GM23338 (cell line): ENCODE data around the gene TNFSF8. TPM values are rescaled to one million over a fixed set of nuclear protein-coding genes. Genes with fewer than 3 reads are reported as not detected.
A peak's percentile ranks its signal among the peaks of the same experiment; 100 is the strongest.

Experiments
- ATAC-seq: fragments of 200-7000 bp; cut with Tn5 transposase; 3 replicates; pipeline ENCODE4 v1.9.1; 2020
- DNase-seq: peaks from one replicate; pipeline ENCODE4 v3.0.0-alpha.2; 2015; ENCODE audit warnings: low spot score
- H2AFZ ChIP-seq: fragments of 200-600 bp; sonication (generic); 2 replicates; pipeline ENCODE4 v1.8.0; 2016; ENCODE audit warnings: antibody characterized with exemption, mild to moderate bottlenecking, moderate library complexity
- H3F3A ChIP-seq: fragments of 200-600 bp; sonication (generic); replicated peaks from 2 replicates; pipeline ENCODE4 v1.8.0; 2017; ENCODE audit warnings: antibody characterized with exemption, mixed run types, low read depth
- H3K27ac ChIP-seq: fragments of 200-600 bp; sonication (generic); 2 replicates; pipeline ENCODE4 v1.6.1; 2016; ENCODE audit warnings: low read depth
- H3K27me3 ChIP-seq: fragments of 200-600 bp; sonication (generic); 2 replicates; pipeline ENCODE4 v1.8.0; 2016; ENCODE audit warnings: mild to moderate bottlenecking, mixed run types, moderate library complexity; ENCODE audit not compliant: insufficient read depth
- H3K36me3 ChIP-seq: fragments of 200-600 bp; sonication (generic); 2 replicates; pipeline ENCODE4 v1.8.0; 2016; ENCODE audit warnings: mild to moderate bottlenecking; ENCODE audit not compliant: insufficient read depth
- H3K4me1 ChIP-seq: fragments of 200-600 bp; sonication (generic); 2 replicates; pipeline ENCODE4 v1.8.0; 2016; ENCODE audit warnings: mild to moderate bottlenecking, moderate library complexity; ENCODE audit not compliant: insufficient read depth
- H3K4me2 ChIP-seq: fragments of 200-600 bp; sonication (generic); 2 replicates; pipeline ENCODE4 v1.7.1; 2017; ENCODE audit warnings: mixed run types
- H3K4me3 ChIP-seq: fragments of 200-600 bp; sonication (generic); 2 replicates; pipeline ENCODE4 v1.6.1; 2016; ENCODE audit warnings: mixed run types
- H3K79me2 ChIP-seq: fragments of 200-600 bp; sonication (generic); replicated peaks from 2 replicates; pipeline ENCODE4 v1.8.0; 2017; ENCODE audit warnings: mild to moderate bottlenecking; ENCODE audit not compliant: insufficient read depth
- H3K9me2 ChIP-seq: fragments of 200-600 bp; sonication (generic); 2 replicates; pipeline ENCODE4 v1.8.0; 2017; ENCODE audit not compliant: insufficient read depth
- H4K20me1 ChIP-seq: fragments of 200-600 bp; sonication (generic); replicated peaks from 2 replicates; pipeline ENCODE4 v1.8.0; 2017; ENCODE audit warnings: mild to moderate bottlenecking; ENCODE audit not compliant: insufficient read depth
- H3K27ac Mint-ChIP-seq: 2 replicates; pipeline ENCODE4 v1.8.0; 2020; ENCODE audit warnings: inconsistent platforms, mild to moderate bottlenecking, moderate library complexity, mixed read lengths
- H3K27me3 Mint-ChIP-seq: 3 replicates; pipeline ENCODE4 v1.8.0; 2022; ENCODE audit warnings: low read depth, mild to moderate bottlenecking, moderate library complexity, mixed read lengths, inconsistent platforms; ENCODE audit not compliant: insufficient read depth, poor library complexity
- H3K36me3 Mint-ChIP-seq: 3 replicates; pipeline ENCODE4 v1.8.0; 2021; ENCODE audit warnings: low read depth, mild to moderate bottlenecking, inconsistent platforms, moderate library complexity, mixed read lengths
- H3K4me1 Mint-ChIP-seq: 3 replicates; pipeline ENCODE4 v1.8.0; 2020; ENCODE audit warnings: mild to moderate bottlenecking, inconsistent platforms, mixed read lengths
- H3K4me3 Mint-ChIP-seq: 3 replicates; pipeline ENCODE4 v1.8.0; 2021; ENCODE audit warnings: moderate library complexity, mild to moderate bottlenecking, inconsistent platforms, mixed read lengths
- H3K9me3 Mint-ChIP-seq: 3 replicates; pipeline ENCODE4 v1.8.0; 2020; ENCODE audit warnings: moderate library complexity, mild to moderate bottlenecking, inconsistent platforms, mixed read lengths
- CREB1 ChIP-seq: fragments of 250-450 bp; sonication (Bioruptor Pico); IDR thresholded peaks from 2 replicates; pipeline ENCODE4 v1.5.0; 2020; ENCODE audit warnings: low read depth, mild to moderate bottlenecking, moderate library complexity
- CTCF ChIP-seq, 2 experiments: fragments of 200-600 bp in 1 of 2; sonication (generic) in 1 of 2; conservative IDR thresholded peaks; 2 replicates each; pipeline versions ENCODE4 v1.5.1 to v1.6.1; 2016 to 2017; ENCODE audit warnings: antibody characterized with exemption in 2 of 2, low read depth in 2 of 2, mild to moderate bottlenecking in 2 of 2, moderate library complexity in 1 of 2
- ETS1 ChIP-seq: IDR thresholded peaks from 2 replicates; pipeline ENCODE4 v1.6.1; 2016; ENCODE audit warnings: antibody characterized with exemption
- EZH2 ChIP-seq: fragments of 200-600 bp; sonication (generic); IDR thresholded peaks from one replicate; pipeline ENCODE4 v1.8.0; 2017; ENCODE audit warnings: antibody characterized with exemption, mild to moderate bottlenecking, low read depth; ENCODE audit not compliant: unreplicated experiment
- EZH2phosphoT487 ChIP-seq: fragments of 200-600 bp; sonication (generic); IDR thresholded peaks from one replicate; pipeline ENCODE4 v1.8.1; 2018; ENCODE audit warnings: antibody characterized with exemption; ENCODE audit not compliant: unreplicated experiment
- JUNB ChIP-seq: IDR thresholded peaks from one replicate; pipeline ENCODE4 v1.6.1; 2016; ENCODE audit warnings: antibody characterized with exemption; ENCODE audit not compliant: unreplicated experiment
- NANOG ChIP-seq: IDR thresholded peaks from 2 replicates; pipeline ENCODE4 v1.6.1; 2016; ENCODE audit warnings: antibody characterized with exemption, borderline replicate concordance
- POLR2AphosphoS5 ChIP-seq: IDR thresholded peaks from 2 replicates; pipeline ENCODE4 v1.6.1; 2016; ENCODE audit warnings: antibody characterized with exemption, low read depth
- REST ChIP-seq: IDR thresholded peaks from one replicate; pipeline ENCODE4 v1.6.1; 2018; ENCODE audit warnings: antibody characterized with exemption; ENCODE audit not compliant: unreplicated experiment
- STAT1 ChIP-seq: IDR thresholded peaks from one replicate; pipeline ENCODE4 v1.6.1; 2016; ENCODE audit warnings: antibody characterized with exemption; ENCODE audit not compliant: unreplicated experiment
- ZNF114 ChIP-seq: fragments of 250-450 bp; sonication (Bioruptor Pico); IDR thresholded peaks from 2 replicates; pipeline ENCODE4 v1.5.0; 2020; ENCODE audit warnings: mild to moderate bottlenecking, moderate library complexity
- polyA plus RNA-seq: library from polyadenylated mRNA; unstranded; fragments of >200 nt; fragmentation: Nextera tagmentation; extraction: Ambion mirVana; gene quantifications from 2 replicates; pipeline ENCODE4 v1.2.1, GENCODE V29; 2016
- total RNA-seq: library from RNA; depleted of rRNA; stranded (reverse); fragments of >200 nt; shearing (Covaris generic); gene quantifications from 2 replicates; pipeline ENCODE4 v1.2.3, GENCODE V29; 2014

The TNFSF8 gene
- total and polyA plus RNA-seq, 2 experiments from 2014 or later, result not detected

- TF ChIP-seq STAT1 (no peak), CREB1 (CRISPR knock-in tag) (no peak), ETS1 (no peak), EZH2phosphoT487 (no peak), JUNB (no peak), NANOG (no peak), EZH2 (no peak)
These were observed 20.7 kb downstream of the TNFSF8 start (continued) for GRCh38 chr9:114909661-114910060.

GRCh38 chr9:114908805-114909448, 21.5 kb downstream of the TNFSF8 start:
- Mint-ChIP-seq H3K4me1 (peaks cover 8% of the 10 kb centered on the region), H3K36me3 (no peaks in the 10 kb centered on the region), H3K27me3 (peaks cover 4% of the 10 kb centered on the region), H3K9me3 (no peaks in the 10 kb centered on the region), H3K4me3 (no peak overlapping the region), H3K27ac (no peak overlapping the region)
- Histone ChIP-seq H3K4me3 (no peak overlapping the region), H3K36me3 (no peaks in the 10 kb centered on the region), H3F3A (no peaks in the 10 kb centered on the region), H3K27ac (no peak overlapping the region), H3K4me2 (peak overlapping the region; percentile 43), H3K9me2 (no peaks in the 10 kb centered on the region), H4K20me1 (no peaks in the 10 kb centered on the region; the same call in 1 of the 2 replicates), H3K4me1 (peaks cover 11% of the 10 kb centered on the region; the same call in 1 of the 2 replicates), H2AFZ (peak overlapping the region; percentile 81; the same call in 1 of the 2 replicates), H3K27me3 (peaks cover 7% of the 10 kb centered on the region), H3K79me2 (no peaks in the 10 kb centered on the region)
- no peak for DNase-seq
- ATAC-seq, result no peak
- TF ChIP-seq NANOG, result no peak
- TF ChIP-seq EZH2, result no peak
- no peak for TF ChIP-seq EZH2phosphoT487
- TF ChIP-seq CTCF (conservative IDR thresholded peaks at IDR 0.05; ENCODE audit: low read depth in 2 of 2), result no peak
- no peak for TF ChIP-seq POLR2AphosphoS5
- TF ChIP-seq REST, result no peak
- TF ChIP-seq JUNB, result no peak
- TF ChIP-seq ETS1, result no peak
- no peak for TF ChIP-seq CREB1 (CRISPR knock-in tag)
- TF ChIP-seq ZNF114 (CRISPR knock-in tag), result no peak
